HUDEP-2 (cell line): ENCODE results near the gene FOXO3.
"Not testable (repeated sequence)": the region's sequence is repeated elsewhere in the genome, so short reads cannot be mapped to it uniquely, and the experiment has no call there.

Experiments
- DNase-seq, 76 experiments: peaks; one replicate each; lab custom pipeline; 2025; ENCODE audit not compliant: unreplicated experiment in 76 of 76; lab: John Stamatoyannopoulos, UW

Gene FOXO3

GRCh38 chr6:108654465-108655106 is 93.9 kb downstream of the FOXO3 start:
- DNase-seq, result no peak

- no peak for DNase-seq
Measured at GRCh38 chr6:108655806-108656651, 95.3 kb downstream of the FOXO3 start.

- no peak for DNase-seq
Measured at GRCh38 chr6:108656836-108657235, 96.1 kb downstream of the FOXO3 start.

- DNase-seq, result no peak
Measured at GRCh38 chr6:108658174-108658573, 97.5 kb downstream of the FOXO3 start.

DNA sequence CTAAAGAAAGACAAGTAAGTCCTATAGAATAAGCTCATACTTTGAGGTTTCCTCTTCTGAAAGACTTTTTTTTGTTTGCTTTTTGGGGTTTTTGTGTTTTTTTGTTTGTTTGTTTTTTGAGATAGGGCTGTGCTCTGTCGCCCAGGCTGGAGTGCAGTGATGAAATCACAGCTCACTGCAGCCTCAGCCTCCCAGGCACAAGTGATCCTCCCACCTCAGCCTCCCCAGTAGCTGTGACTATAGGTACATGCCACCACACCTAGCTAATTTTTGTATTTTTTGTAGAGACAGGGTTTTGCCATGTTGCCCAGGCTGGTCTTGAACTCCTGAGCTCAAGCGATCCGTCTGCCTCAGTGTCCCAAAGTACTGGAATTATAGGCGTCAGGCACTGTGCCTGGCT is 98.1 kb downstream of the FOXO3 start:
- DNase-seq, result not testable (repeated sequence)

GRCh38 chr6:108660251-108660650 is 99.5 kb downstream of the FOXO3 start:
- DNase-seq, result no peak

DNA sequence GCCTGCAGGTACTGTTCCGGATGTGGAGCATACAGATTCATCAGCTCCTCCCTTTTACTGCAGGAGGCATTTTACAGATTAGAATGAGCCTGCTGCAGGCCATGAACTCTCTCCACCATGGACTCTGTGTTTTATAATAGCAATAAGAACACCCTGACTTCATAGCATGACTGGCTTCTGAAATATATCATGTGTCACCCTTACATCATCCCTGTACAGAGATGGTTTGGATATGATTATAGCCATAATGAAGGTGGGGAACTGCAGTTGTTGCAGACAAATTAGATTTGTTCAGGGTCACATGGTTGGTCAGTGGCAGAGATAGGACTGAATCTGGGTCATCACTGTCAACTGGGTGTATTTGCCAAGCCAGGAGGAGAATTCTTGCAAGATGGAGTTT is 100.7 kb downstream of the FOXO3 start:
- DNase-seq, result peak in 7 of 76 experiments; percentile 12 to 32 (median 21)

- no peak for DNase-seq
Measured at GRCh38 chr6:108661982-108662381, 101.3 kb downstream of the FOXO3 start.

DNA sequence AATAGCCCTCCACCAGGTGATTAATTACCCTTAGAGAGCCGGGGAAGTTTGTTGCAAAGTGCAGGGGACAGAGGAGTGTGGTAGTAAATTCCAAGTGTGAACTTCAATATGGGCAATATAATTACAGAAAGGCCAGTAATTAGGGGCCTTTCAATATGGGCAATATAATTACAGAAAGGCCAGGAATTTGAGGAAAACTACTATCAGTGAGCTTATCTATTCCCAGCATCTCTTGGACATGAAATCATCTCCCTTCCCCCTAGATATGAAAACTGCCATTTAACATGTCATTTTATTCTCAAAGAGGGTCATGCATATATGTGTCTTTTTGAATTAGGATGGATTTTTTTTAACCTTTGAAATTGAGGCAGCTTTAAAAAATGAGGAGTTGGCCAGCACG is 102.0 kb downstream of the FOXO3 start:
- no peak for DNase-seq

- not testable (repeated sequence) for DNase-seq
Measured at GRCh38 chr6:108663494-108664064, 102.9 kb downstream of the FOXO3 start.

DNA sequence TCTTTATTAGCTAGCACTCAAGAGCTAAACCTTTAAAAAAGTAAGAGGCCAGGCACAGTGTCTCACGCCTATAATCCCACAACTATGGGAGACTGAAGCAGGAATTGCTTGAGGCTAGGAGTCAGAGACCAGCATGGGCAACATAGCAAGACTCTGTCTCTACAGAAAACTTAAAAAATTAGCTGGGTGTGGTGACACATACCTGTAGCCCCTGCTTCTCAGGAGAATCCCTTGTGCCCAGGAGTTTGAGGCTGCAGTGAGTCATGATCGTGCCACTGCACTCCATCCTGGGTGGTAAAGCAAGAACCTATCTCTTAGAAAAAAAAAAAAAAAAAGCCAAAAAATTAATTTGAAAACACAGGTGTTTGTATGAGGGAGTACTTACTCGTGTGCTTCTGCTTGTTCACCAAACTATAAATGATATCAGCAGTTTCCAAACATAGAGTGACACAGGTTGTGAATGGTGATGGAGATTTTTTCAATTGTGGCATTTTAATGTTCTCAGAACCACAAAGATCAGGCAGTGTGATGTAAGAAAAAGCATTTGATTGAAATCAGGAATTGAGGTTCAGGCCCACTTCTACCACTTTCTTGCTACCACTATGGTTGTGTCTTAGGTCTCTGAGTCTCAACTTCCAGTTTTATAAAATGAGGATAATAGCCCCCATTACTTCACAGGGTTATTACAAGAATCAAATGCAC is 104.9 kb downstream of the FOXO3 start:
- no peak for DNase-seq

- no peak for DNase-seq
Measured at GRCh38 chr6:108666656-108667260, 106.0 kb downstream of the FOXO3 start.

DNA sequence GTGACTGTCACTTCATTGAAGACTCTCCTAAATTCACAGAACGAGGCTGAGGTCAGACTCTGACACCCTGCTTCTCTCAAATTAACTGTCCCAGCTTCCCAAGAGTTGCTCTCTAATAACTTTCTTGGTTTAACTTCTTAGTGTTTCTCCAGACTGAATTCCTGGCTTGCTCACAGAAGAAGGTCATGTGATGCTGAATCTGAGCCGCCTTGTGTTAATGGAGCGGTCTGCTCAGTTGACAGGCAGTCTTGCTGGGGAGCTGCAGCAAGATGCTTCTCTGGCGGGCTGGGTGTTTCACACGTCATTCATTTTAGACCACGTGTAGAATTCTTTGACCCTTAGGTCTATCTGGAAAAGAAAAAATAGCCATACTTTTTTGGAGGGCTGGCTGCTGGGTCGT is 107.3 kb downstream of the FOXO3 start:
- DNase-seq, result no peak

- DNase-seq, result no peak
Measured at GRCh38 chr6:108669673-108670072, 109.0 kb downstream of the FOXO3 start.

DNA sequence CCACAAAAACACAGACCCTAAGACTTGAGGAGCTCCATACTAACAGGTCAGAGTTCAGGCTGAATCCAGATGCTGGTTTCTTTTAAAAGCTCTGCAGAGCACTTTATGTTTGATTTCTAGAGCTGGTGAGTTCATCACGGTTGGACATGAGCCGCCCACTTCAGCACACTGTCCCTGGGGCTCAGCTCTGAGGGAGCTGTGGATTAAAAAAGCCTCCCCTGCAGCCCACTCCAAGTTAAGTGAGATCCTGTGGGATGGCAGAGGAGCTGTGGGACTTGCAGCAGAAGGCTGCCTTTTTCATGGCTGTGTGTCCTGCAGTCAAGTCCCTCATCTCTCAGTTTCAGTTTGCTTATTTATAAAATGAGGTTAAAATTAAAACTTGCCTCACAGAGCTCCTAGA is 110.5 kb downstream of the FOXO3 start:
- DNase-seq, result no peak

DNA sequence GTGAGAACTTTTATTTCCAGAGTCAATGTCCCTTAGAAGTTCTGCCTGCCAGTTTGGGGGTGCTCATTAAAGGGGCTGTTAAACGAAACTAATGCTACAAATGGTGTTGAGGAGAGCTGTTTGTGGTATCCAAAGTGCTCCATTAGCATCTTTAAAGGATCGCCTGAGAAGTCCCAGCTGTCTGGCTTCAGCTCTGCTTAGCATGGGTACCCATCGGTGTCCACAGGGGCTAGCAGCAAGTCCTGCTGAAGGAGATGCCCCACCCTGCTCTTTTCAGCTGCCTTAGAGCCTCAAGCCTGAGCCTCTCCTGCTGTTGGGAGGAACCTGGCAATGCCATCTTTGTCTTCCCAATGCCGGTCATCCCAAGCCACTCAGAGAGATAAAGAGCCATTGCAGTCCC is 111.1 kb downstream of the FOXO3 start:
- DNase-seq, result no peak

- DNase-seq, result no peak
Measured at GRCh38 chr6:108672641-108673040, 111.9 kb downstream of the FOXO3 start.

DNA sequence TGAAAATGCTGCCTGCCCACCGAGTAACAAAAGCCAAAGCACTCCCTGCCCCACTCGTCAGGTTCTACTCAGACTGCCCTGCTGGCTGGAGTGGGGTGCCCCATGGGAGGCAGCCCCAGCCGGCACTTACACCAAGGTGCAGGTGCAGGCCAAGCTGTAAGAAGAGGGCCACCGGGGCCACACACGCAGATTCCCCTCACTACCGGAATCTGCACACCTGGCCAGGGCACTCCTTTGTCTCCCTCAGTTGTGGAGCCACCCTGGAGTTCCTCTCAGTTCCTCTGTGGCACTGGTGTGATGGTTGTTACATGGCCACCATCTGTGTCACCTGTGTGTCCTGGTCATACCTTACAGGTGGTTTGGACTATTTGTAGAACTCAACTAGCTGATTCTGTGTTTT is 112.4 kb downstream of the FOXO3 start:
- DNase-seq, result no peak

GRCh38 chr6:108673602-108674001 is 112.9 kb downstream of the FOXO3 start:
- peak in 1 of 76 experiments; percentile 22 for DNase-seq

GRCh38 chr6:108675226-108676200 is 114.8 kb downstream of the FOXO3 start:
- no peak for DNase-seq
